Brain microvascular endothelial cell (primary cell): ENCODE data around the gene XKR7.

ENCODE experiments used
- DNase-seq: peaks from one replicate; pipeline ENCODE4 v3.0.0-alpha.2; 2020
- H3K27ac ChIP-seq: fragments of 250-450 bp; sonication (Bioruptor Pico); 2 replicates; pipeline ENCODE4 v1.5.1; 2020; ENCODE audit warnings: mild to moderate bottlenecking, moderate library complexity
- H3K27me3 ChIP-seq: fragments of 250-450 bp; sonication (Bioruptor Pico); replicated peaks from 2 replicates; pipeline ENCODE4 v1.5.1; 2020; ENCODE audit warnings: mild to moderate bottlenecking
- H3K36me3 ChIP-seq: fragments of 250-450 bp; sonication (Bioruptor Pico); replicated peaks from 2 replicates; pipeline ENCODE4 v1.5.1; 2020; ENCODE audit warnings: mild to moderate bottlenecking
- H3K4me3 ChIP-seq: 2 replicates; pipeline ENCODE4 v1.5.1; 2011; ENCODE audit warnings: low read depth, mild to moderate bottlenecking, control low read depth, low read length, moderate library complexity
- in situ Hi-C: cut with HindIII; loops from 2 replicates; pipeline ENCODE4 v1.10.0; 2017; ENCODE audit warnings: low sequenced_read_pairs, low pct_ligation_motif_present
- TF ChIP-seq, protein P1 (sequence below): IDR thresholded peaks from 2 replicates; pipeline ENCODE4 v1.5.1; 2011; ENCODE audit warnings: low read depth, mild to moderate bottlenecking, moderate library complexity, low read length, control low read depth, inconsistent platforms; ENCODE audit errors: missing control alignments

The XKR7 gene

DNA sequence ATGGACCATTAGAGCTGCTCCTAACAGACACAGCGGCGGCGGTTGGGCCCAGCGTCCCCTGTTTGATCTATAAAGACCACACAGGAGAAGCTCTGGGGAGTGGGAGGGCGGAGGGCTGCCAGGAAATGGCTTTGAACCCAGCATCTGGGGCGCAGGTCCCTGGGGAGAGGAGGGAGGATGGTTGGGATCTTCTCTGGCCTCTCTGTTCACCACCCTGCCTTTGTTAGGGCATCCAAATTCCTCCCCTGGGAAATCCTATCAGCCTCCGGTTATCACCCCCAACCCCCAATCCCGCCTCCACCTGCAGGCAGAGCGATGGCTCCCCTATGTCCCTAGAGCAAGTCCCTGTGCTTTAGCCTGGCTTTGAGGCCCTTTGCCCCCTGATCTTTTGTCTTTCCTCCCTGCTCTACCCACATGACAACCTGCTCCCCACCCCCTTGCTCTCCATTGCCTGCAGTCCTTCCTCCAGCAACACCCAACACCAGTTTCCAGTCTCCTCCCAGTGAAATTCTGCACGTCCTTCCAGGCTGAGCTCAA, 7.1 kb downstream of the XKR7 start:
- Histone ChIP-seq H3K36me3 (no peaks in the 10 kb centered on the region), H3K4me3 (no peak overlapping the region), H3K27me3 (peaks cover 13% of the 10 kb centered on the region), H3K27ac (no peak overlapping the region)
- in situ Hi-C loops: no loop called here
- DNase-seq: no peak
- TF ChIP-seq, protein P1, sequence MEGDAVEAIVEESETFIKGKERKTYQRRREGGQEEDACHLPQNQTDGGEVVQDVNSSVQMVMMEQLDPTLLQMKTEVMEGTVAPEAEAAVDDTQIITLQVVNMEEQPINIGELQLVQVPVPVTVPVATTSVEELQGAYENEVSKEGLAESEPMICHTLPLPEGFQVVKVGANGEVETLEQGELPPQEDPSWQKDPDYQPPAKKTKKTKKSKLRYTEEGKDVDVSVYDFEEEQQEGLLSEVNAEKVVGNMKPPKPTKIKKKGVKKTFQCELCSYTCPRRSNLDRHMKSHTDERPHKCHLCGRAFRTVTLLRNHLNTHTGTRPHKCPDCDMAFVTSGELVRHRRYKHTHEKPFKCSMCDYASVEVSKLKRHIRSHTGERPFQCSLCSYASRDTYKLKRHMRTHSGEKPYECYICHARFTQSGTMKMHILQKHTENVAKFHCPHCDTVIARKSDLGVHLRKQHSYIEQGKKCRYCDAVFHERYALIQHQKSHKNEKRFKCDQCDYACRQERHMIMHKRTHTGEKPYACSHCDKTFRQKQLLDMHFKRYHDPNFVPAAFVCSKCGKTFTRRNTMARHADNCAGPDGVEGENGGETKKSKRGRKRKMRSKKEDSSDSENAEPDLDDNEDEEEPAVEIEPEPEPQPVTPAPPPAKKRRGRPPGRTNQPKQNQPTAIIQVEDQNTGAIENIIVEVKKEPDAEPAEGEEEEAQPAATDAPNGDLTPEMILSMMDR: no peak

DNA sequence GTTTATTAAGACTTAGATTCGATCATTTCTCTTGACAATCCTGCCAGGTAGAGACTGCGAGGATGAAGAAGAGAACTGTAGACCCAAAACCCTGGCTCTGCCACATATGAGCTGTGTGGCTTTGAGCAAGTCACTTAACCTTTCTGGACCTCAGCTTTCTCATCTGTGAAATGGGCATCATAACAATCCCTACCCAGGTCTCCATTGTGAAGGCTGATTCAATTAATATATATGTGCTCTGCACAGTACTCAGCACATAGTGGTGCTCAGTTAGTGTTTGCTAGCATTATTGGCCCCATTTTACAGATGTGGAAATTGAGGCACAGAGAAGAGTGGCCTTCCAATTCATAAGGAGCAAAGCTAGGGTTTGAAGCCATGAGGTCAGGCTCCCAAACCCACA, 7.9 kb downstream of the XKR7 start:
- in situ Hi-C loops: no loop called here
- TF ChIP-seq, protein P1: no peak
- no peak for DNase-seq
- Histone ChIP-seq H3K27me3 (peaks cover 10% of the 10 kb centered on the region), H3K27ac (no peak overlapping the region), H3K36me3 (no peaks in the 10 kb centered on the region), H3K4me3 (no peak overlapping the region)

DNA sequence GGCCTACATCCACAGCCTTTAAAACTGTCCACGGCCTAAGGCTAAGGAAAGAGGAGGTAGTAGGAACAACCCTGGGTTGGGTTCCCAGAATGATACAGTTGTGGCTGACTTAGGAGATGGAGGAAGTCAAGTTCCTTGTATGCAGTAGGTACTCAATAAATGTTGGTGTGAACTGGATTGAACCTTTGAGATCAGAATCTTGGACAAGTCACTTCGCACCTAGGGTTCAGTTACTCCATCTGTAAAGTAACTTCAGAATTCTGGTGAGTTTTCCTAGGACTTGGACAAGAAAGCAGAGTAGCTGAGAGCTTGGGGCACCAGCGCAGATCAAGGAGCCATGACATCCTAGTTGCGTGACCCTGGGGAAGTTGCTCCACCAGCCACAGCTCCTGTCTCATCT, 9.1 kb downstream of the XKR7 start:
- TF ChIP-seq, protein P1: no peak
- H3K4me3 ChIP-seq: no peak overlapping the region
- H3K27ac ChIP-seq: no peak overlapping the region
- H3K36me3 ChIP-seq: no peaks in the 10 kb centered on the region
- no peak for DNase-seq
- peaks cover 2% of the 10 kb centered on the region for H3K27me3 ChIP-seq
- in situ Hi-C loops: no loop called here

DNA sequence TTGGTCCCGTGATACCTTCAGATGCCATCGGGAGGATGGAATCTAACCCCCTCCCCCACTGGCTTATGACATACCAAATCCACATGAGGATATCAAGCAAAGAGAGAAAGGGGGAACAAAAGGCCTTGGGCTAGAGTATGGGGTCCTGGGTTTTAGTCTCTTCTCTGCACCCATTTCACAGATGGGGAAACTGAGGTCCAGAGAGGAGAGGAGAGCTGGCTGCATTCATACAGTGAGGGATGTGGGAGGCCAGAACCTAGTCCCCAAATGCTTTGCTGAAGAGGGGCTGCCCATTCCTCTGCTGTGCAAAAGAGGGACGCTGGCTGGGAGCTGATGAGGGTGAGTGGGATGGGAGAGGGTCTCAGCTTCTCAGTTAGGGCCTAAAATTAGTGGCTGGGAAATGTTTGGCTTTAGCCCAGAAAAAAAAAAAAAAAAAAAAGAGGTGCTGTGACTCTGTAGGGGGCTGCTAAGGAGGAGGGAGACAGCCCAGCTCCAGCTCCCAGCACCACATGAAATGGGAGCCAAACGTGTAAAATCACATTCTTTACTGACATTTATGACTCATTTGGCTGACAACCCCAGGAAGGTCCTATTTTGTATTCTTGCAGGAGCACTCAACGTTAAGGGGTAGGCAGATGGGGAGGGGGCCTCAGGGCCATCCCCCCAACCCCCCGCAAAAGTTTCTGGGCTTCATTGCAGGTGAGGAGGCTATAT, 11.9 kb downstream of the XKR7 start:
- in situ Hi-C loops: no loop called here
- Histone ChIP-seq H3K27ac (no peak overlapping the region), H3K36me3 (no peaks in the 10 kb centered on the region), H3K4me3 (no peak overlapping the region), H3K27me3 (peaks cover 2% of the 10 kb centered on the region)
- DNase-seq: no peak
- TF ChIP-seq, protein P1: no peak

DNA sequence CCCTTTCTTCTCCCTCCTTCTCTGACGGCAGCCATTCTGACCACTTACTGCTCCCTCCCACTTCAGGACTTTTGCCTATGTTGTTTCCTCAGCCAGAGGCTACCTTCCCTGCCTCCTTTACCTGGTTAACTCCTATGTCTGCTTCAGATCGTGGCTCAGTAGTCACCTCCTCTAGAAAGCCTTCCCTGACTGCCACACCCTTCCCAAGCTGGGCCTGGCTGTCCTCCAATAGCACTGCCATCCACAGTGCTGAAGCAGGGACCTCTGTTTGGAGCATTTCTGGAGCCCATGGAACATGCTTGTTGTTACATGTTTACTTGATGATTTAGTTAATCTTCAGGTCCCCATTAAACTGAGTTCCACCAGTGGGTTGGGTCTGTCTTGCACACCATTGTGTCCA, 13.8 kb downstream of the XKR7 start:
- no peaks in the 10 kb centered on the region for H3K27me3 ChIP-seq
- no peaks in the 10 kb centered on the region for H3K36me3 ChIP-seq
- H3K4me3 ChIP-seq: no peak overlapping the region
- no peak for DNase-seq
- TF ChIP-seq, protein P1: no peak
- in situ Hi-C loops: no loop called here
- H3K27ac ChIP-seq: no peak overlapping the region
